ENCODE data around the gene MLF2.

DNA sequence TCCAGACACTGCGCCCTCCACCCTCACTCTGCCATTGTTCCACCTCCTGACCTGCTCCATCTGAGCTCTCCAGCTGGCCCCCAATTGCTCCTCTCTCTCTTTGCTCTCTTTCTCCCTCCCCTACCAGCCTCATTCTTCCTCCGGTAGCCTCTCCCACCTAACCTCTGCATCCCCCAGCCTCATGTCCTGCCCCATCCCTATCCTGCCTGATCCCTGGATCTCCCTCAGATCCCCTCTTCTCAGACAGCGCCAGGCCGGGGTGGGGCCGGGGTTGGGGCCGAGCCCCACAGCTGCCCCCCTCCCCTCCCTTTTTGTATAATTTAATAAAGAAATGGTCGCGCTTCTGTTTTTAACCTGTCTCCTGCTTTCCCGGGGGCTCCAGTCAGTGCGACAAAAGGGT is 17.7 kb upstream of the MLF2 start:
- TF ChIP-seq POLR2A (IDR thresholded peaks at IDR 0.05; ENCODE audit: extremely low read depth, insufficient read length) (no peak), MYC (IDR thresholded peaks at IDR 0.05; ENCODE audit: low read depth, low read length) (no peak)
- TF ChIP-seq, protein P1, sequence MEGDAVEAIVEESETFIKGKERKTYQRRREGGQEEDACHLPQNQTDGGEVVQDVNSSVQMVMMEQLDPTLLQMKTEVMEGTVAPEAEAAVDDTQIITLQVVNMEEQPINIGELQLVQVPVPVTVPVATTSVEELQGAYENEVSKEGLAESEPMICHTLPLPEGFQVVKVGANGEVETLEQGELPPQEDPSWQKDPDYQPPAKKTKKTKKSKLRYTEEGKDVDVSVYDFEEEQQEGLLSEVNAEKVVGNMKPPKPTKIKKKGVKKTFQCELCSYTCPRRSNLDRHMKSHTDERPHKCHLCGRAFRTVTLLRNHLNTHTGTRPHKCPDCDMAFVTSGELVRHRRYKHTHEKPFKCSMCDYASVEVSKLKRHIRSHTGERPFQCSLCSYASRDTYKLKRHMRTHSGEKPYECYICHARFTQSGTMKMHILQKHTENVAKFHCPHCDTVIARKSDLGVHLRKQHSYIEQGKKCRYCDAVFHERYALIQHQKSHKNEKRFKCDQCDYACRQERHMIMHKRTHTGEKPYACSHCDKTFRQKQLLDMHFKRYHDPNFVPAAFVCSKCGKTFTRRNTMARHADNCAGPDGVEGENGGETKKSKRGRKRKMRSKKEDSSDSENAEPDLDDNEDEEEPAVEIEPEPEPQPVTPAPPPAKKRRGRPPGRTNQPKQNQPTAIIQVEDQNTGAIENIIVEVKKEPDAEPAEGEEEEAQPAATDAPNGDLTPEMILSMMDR (IDR thresholded peaks at IDR 0.05; ENCODE audit: low read depth, low read length) = no peak
- TF ChIP-seq, protein P2, sequence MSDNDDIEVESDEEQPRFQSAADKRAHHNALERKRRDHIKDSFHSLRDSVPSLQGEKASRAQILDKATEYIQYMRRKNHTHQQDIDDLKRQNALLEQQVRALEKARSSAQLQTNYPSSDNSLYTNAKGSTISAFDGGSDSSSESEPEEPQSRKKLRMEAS (IDR thresholded peaks at IDR 0.05; ENCODE audit: low read depth, low read length) = no peak
